ENCODE data around the gene HLA-F. TPM values are rescaled to one million over a fixed set of nuclear protein-coding genes. Genes with fewer than 3 reads are reported as not detected.

Gene HLA-F
- total RNA-seq, 4 donors from 2014 or later = 14.2 to 146 (median 104) TPM

- H3K4me3 ChIP-seq = no peak overlapping the region
- H3K27me3 ChIP-seq = no peaks in the 10 kb centered on the region
- H3K9me3 ChIP-seq = no peaks in the 10 kb centered on the region
- H3K4me1 ChIP-seq = peaks cover 0 to 6% of the 10 kb centered on the region in 2 donors
- no peak overlapping the region for H3K27ac ChIP-seq
- intact Hi-C loops (cut with DNase I; ENCODE audit: low total_unique reads) = no loop called here
- no peaks in the 10 kb centered on the region for H3K36me3 ChIP-seq
- no peak for DNase-seq
- no peak for TF ChIP-seq POLR2A (IDR thresholded peaks at IDR 0.05)
- no peak for TF ChIP-seq CTCF (IDR thresholded peaks at IDR 0.05)
These were observed 20.3 kb downstream of the HLA-F start for GRCh38 chr6:29743568-29743967.

GRCh38 chr6:29744131-29744530 lies 20.9 kb downstream of the HLA-F start:
- H3K9me3 ChIP-seq = no peaks in the 10 kb centered on the region
- TF ChIP-seq CTCF (IDR thresholded peaks at IDR 0.05) (no peak), POLR2A (IDR thresholded peaks at IDR 0.05) (no peak)
- intact Hi-C loops (cut with DNase I; ENCODE audit: low total_unique reads) = no loop called here
- no peaks in the 10 kb centered on the region for H3K36me3 ChIP-seq
- H3K4me3 ChIP-seq = no peak overlapping the region
- H3K27ac ChIP-seq = no peak overlapping the region
- H3K4me1 ChIP-seq = peaks cover 0 to 6% of the 10 kb centered on the region in 2 donors
- DNase-seq = no peak
- no peaks in the 10 kb centered on the region for H3K27me3 ChIP-seq

- no peak overlapping the region for H3K4me3 ChIP-seq
- H3K9me3 ChIP-seq = no peaks in the 10 kb centered on the region
- intact Hi-C loops (cut with DNase I; ENCODE audit: low total_unique reads) = no loop called here
- H3K27ac ChIP-seq = no peak overlapping the region
- no peak for DNase-seq
- no peaks in the 10 kb centered on the region for H3K36me3 ChIP-seq
- TF ChIP-seq POLR2A (IDR thresholded peaks at IDR 0.05) = no peak
- no peak for TF ChIP-seq CTCF (IDR thresholded peaks at IDR 0.05)
- peaks cover 0 to 6% of the 10 kb centered on the region in 2 donors for H3K4me1 ChIP-seq
- no peaks in the 10 kb centered on the region for H3K27me3 ChIP-seq
These were observed 21.4 kb downstream of the HLA-F start for GRCh38 chr6:29744621-29745020.

- Histone ChIP-seq H3K36me3 (no peaks in the 10 kb centered on the region), H3K27ac (no peak overlapping the region), H3K4me1 (peaks cover 0 to 6% of the 10 kb centered on the region in 2 donors), H3K9me3 (no peaks in the 10 kb centered on the region), H3K27me3 (no peaks in the 10 kb centered on the region), H3K4me3 (no peak overlapping the region)
- intact Hi-C loops (cut with DNase I; ENCODE audit: low total_unique reads) = no loop called here
- TF ChIP-seq CTCF (IDR thresholded peaks at IDR 0.05) (no peak), POLR2A (IDR thresholded peaks at IDR 0.05) (no peak)
- no peak for DNase-seq
These were observed 22.2 kb downstream of the HLA-F start for GRCh38 chr6:29745386-29745785.

GRCh38 chr6:29745855-29746449 lies 22.7 kb downstream of the HLA-F start:
- no peak overlapping the region for H3K4me3 ChIP-seq
- H3K36me3 ChIP-seq = no peaks in the 10 kb centered on the region
- intact Hi-C loops (cut with DNase I; ENCODE audit: low total_unique reads) = no loop called here
- TF ChIP-seq CTCF (IDR thresholded peaks at IDR 0.05) (no peak), POLR2A (IDR thresholded peaks at IDR 0.05) (no peak)
- DNase-seq = no peak
- no peaks in the 10 kb centered on the region for H3K9me3 ChIP-seq
- no peak overlapping the region for H3K27ac ChIP-seq
- no peaks in the 10 kb centered on the region for H3K27me3 ChIP-seq
- peaks cover 0 to 6% of the 10 kb centered on the region in 2 donors for H3K4me1 ChIP-seq

All from uterus (tissue), 4 donors.